ENCODE measurements around the gene CMTM4.

GRCh38 chr16:66699898-66700297 is 3.4 kb upstream of the CMTM4 start:
- TF ChIP-seq CTCF (IDR thresholded peaks at IDR 0.05; ENCODE audit: control extremely low read depth in 1 of 3, insufficient read depth in 1 of 3, low read depth in 1 of 3, low read length in 3 of 3), result no peak
- TF ChIP-seq POLR2AphosphoS5 (IDR thresholded peaks at IDR 0.05; ENCODE audit: low read depth, low read length), result no peak
- TF ChIP-seq RFX5 (IDR thresholded peaks at IDR 0.05; ENCODE audit: borderline replicate concordance, low read depth, low read length), result no peak
- TF ChIP-seq CREB1 (IDR thresholded peaks at IDR 0.05), result no peak
- no peak for TF ChIP-seq POLR2A (IDR thresholded peaks at IDR 0.05; ENCODE audit: control extremely low read depth in 1 of 2, low read depth in 2 of 2, low read length in 2 of 2)
- no peak for TF ChIP-seq RXRA (IDR thresholded peaks at IDR 0.05; ENCODE audit: insufficient read depth, low read depth, low read length)
- TF ChIP-seq TCF12 (IDR thresholded peaks at IDR 0.05; ENCODE audit: low read depth, low read length), result no peak
- TF ChIP-seq, protein P1, sequence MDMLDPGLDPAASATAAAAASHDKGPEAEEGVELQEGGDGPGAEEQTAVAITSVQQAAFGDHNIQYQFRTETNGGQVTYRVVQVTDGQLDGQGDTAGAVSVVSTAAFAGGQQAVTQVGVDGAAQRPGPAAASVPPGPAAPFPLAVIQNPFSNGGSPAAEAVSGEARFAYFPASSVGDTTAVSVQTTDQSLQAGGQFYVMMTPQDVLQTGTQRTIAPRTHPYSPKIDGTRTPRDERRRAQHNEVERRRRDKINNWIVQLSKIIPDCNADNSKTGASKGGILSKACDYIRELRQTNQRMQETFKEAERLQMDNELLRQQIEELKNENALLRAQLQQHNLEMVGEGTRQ (IDR thresholded peaks at IDR 0.05; ENCODE audit: low read length), result no peak
- TF ChIP-seq YY1 (IDR thresholded peaks at IDR 0.05; ENCODE audit: low read depth, low read length), result no peak
- TF ChIP-seq SP1 (IDR thresholded peaks at IDR 0.05; ENCODE audit: low read depth, low read length), result no peak
- TF ChIP-seq HDAC2 (IDR thresholded peaks at IDR 0.05; ENCODE audit: borderline replicate concordance in 1 of 2, low read depth in 2 of 2, low read length in 2 of 2), result no peak

Data from H1 (cell line).